HFF-Myc (cell line): ENCODE results near the gene PTPRA.
"Not testable (repeated sequence)": the region's sequence is repeated elsewhere in the genome, so short reads cannot be mapped to it uniquely, and the experiment has no call there.

ENCODE experiments used
- DNase-seq: peaks from one replicate; pipeline ENCODE4 v3.0.0-alpha.2; 2011; ENCODE audit warnings: low read depth; ENCODE audit errors: extremely low read depth
- H3K4me3 ChIP-seq: replicated peaks from 2 replicates; pipeline ENCODE4 v1.5.1; 2011; ENCODE audit warnings: low read depth, mild to moderate bottlenecking, control low read depth, low read length
- CTCF ChIP-seq: IDR thresholded peaks from 2 replicates; pipeline ENCODE4 v1.5.1; 2012; ENCODE audit warnings: mild to moderate bottlenecking, low read depth, low read length, control low read depth; ENCODE audit errors: missing control alignments

PTPRA gene

GRCh38 chr20:3014662-3015061, 141.4 kb downstream of the PTPRA start:
- no peak for TF ChIP-seq CTCF
- H3K4me3 ChIP-seq: no peak overlapping the region
- no peak for DNase-seq

- not testable (repeated sequence) for H3K4me3 ChIP-seq, DNase-seq
Observed at GRCh38 chr20:3015302-3015701, 142.0 kb downstream of the PTPRA start.

- DNase-seq: no peak
- H3K4me3 ChIP-seq: no peak overlapping the region
- no peak for TF ChIP-seq CTCF
Observed at GRCh38 chr20:3021327-3021726, 148.0 kb downstream of the PTPRA start.

GRCh38 chr20:3021777-3022176, 148.5 kb downstream of the PTPRA start:
- H3K4me3 ChIP-seq: no peak overlapping the region
- no peak for TF ChIP-seq CTCF
- DNase-seq: no peak

GRCh38 chr20:3022559-3023490, 149.5 kb downstream of the PTPRA start:
- DNase-seq, H3K4me3 ChIP-seq: not testable (repeated sequence)

- no peak for TF ChIP-seq CTCF
- DNase-seq: no peak
- no peak overlapping the region for H3K4me3 ChIP-seq
Observed at GRCh38 chr20:3027987-3028386, 154.7 kb downstream of the PTPRA start.

- H3K4me3 ChIP-seq: no peak overlapping the region
- no peak for TF ChIP-seq CTCF
- no peak for DNase-seq
Observed at GRCh38 chr20:3031524-3032147, 158.4 kb downstream of the PTPRA start.
